Measurements from ENCODE around the gene PTGER3. TPM values are rescaled to one million over a fixed set of nuclear protein-coding genes. Genes with fewer than 3 reads are reported as not detected.

PTGER3 gene
- total RNA-seq, 1 donor from 2014 or later, result 0.64 TPM

DNA sequence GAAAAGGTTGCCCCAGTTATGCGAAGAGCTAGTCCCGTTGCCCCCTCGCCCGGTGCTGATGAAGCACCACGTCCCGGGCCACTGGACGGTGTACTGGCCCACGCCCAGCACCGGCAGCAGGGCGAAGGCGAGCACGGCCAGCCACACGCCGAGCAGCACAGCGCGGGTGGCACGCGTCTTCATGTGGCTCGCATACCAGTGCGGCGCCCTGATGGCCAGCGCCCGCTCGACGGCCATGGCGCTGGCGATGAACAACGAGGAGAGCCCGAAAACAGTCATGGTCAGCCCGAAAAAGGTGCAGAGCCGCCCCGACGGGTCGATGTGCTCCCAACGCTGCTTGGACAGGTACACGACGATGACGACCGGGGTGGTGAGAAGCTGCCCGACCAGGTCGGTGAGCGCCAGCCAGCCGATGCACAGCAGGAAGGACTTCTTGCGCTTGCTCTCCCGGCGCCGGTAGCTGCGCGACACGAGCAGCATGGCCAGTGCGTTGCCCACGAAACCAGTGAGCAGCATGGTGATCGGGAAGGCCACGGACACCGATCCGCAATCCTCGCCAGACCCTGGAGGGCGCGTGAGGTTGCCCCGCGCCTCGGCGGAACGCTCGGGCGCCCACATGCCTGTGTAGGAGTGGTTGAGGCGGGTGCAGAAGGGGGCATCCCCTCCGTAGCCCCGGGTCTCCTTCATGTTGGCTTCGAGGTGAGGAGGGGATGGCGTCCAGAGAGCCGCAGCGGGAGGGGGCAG is 553 bp downstream of the PTGER3 start:
- DNase-seq (ENCODE audit: low read depth), result no peak

DNA sequence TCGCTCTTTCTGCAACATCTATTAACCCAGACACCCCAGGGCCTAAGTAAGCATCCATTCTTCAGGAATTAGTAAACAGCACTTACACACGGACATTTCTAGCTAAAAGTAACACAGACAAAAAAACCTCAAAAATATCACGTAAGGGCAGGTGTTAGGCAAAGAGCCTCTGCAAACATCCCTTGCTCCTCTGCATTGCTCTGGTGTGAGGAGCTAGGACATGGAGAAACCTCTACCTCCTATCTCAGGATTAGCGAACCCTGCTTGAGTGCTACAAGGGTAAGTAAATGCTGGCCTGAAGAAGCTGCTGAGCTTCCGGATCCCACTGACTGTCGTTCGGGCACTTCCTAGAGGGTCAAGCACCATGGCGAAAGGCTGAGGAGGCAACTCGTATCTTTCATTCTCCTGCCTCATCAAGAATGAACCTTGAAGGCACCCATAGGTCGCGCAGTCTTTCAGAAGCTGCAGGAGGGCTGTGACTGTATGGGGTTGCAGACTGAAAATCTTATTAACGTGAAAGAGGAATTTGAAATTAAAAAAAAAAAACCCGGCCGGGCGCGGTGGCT is 2.1 kb downstream of the PTGER3 start:
- Mint-ChIP-seq H3K27me3 (ENCODE audit: low read depth, unreplicated experiment) (peaks cover 25% of the 10 kb centered on the region), H3K4me3 (ENCODE audit: unreplicated experiment) (no peak overlapping the region)

More for the DNA sequence above, 553 bp downstream of the PTGER3 start:
- no peak for FAIRE-seq
- H3K4me3 ChIP-seq (ENCODE audit: insufficient read depth, low read depth, low read length), result peak overlapping the region; percentile 35
- H3K4me1 Mint-ChIP-seq (ENCODE audit: low read depth, unreplicated experiment), result peaks cover 3% of the 10 kb centered on the region
- TF ChIP-seq, protein P1, sequence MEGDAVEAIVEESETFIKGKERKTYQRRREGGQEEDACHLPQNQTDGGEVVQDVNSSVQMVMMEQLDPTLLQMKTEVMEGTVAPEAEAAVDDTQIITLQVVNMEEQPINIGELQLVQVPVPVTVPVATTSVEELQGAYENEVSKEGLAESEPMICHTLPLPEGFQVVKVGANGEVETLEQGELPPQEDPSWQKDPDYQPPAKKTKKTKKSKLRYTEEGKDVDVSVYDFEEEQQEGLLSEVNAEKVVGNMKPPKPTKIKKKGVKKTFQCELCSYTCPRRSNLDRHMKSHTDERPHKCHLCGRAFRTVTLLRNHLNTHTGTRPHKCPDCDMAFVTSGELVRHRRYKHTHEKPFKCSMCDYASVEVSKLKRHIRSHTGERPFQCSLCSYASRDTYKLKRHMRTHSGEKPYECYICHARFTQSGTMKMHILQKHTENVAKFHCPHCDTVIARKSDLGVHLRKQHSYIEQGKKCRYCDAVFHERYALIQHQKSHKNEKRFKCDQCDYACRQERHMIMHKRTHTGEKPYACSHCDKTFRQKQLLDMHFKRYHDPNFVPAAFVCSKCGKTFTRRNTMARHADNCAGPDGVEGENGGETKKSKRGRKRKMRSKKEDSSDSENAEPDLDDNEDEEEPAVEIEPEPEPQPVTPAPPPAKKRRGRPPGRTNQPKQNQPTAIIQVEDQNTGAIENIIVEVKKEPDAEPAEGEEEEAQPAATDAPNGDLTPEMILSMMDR (IDR thresholded peaks at IDR 0.05; ENCODE audit: insufficient read depth, low read depth, low read length), result no peak
- TF ChIP-seq EZH2 (IDR thresholded peaks at IDR 0.05; ENCODE audit: insufficient read depth, low read length), result peak; percentile 96
- H3K9me3 Mint-ChIP-seq (ENCODE audit: unreplicated experiment), result no peaks in the 10 kb centered on the region
- H3K9ac ChIP-seq (ENCODE audit: low read length), result no peak overlapping the region
- H3K4me3 Mint-ChIP-seq (ENCODE audit: unreplicated experiment), result peak overlapping the region; percentile 72
- H3K79me2 ChIP-seq (ENCODE audit: insufficient read depth, low read length), result no peaks in the 10 kb centered on the region
- H3K36me3 ChIP-seq (ENCODE audit: insufficient read depth, low read length), result no peaks in the 10 kb centered on the region
- peak overlapping the region; percentile 82 for H2AFZ ChIP-seq (ENCODE audit: low read depth, low read length)
- peak overlapping the region; percentile 81 for H3K4me2 ChIP-seq (ENCODE audit: low read length)
- peaks cover 45% of the 10 kb centered on the region for H3K27me3 ChIP-seq (ENCODE audit: insufficient read depth, low read length)
- no peaks in the 10 kb centered on the region for H4K20me1 ChIP-seq (ENCODE audit: insufficient read depth, low read length)
- no peaks in the 10 kb centered on the region for H3K36me3 Mint-ChIP-seq (ENCODE audit: low read depth, unreplicated experiment)
- H3K9me3 ChIP-seq (ENCODE audit: insufficient read depth, low read depth, low read length), result no peaks in the 10 kb centered on the region
- H3K27me3 Mint-ChIP-seq (ENCODE audit: low read depth, unreplicated experiment), result peaks cover 25% of the 10 kb centered on the region
- H3K27ac Mint-ChIP-seq (ENCODE audit: unreplicated experiment), result no peak overlapping the region
- H3K27ac ChIP-seq (ENCODE audit: low read depth, low read length), result no peak overlapping the region
- H3K4me1 ChIP-seq (ENCODE audit: insufficient read depth, low read length), result peaks cover 12% of the 10 kb centered on the region

More for the DNA sequence above, 2.1 kb downstream of the PTGER3 start:
- Histone ChIP-seq H3K36me3 (ENCODE audit: insufficient read depth, low read length) (no peaks in the 10 kb centered on the region), H3K4me3 (ENCODE audit: insufficient read depth, low read depth, low read length) (no peak overlapping the region), H2AFZ (ENCODE audit: low read depth, low read length) (no peak overlapping the region), H4K20me1 (ENCODE audit: insufficient read depth, low read length) (no peaks in the 10 kb centered on the region), H3K4me1 (ENCODE audit: insufficient read depth, low read length) (peaks cover 12% of the 10 kb centered on the region), H3K27ac (ENCODE audit: low read depth, low read length) (no peak overlapping the region), H3K9ac (ENCODE audit: low read length) (no peak overlapping the region), H3K27me3 (ENCODE audit: insufficient read depth, low read length) (peaks cover 45% of the 10 kb centered on the region), H3K79me2 (ENCODE audit: insufficient read depth, low read length) (no peaks in the 10 kb centered on the region), H3K4me2 (ENCODE audit: low read length) (no peak overlapping the region), H3K9me3 (ENCODE audit: insufficient read depth, low read depth, low read length) (no peaks in the 10 kb centered on the region)
- TF ChIP-seq, protein P1 (IDR thresholded peaks at IDR 0.05; ENCODE audit: insufficient read depth, low read depth, low read length), result no peak
- no peaks in the 10 kb centered on the region for H3K9me3 Mint-ChIP-seq (ENCODE audit: unreplicated experiment)
- DNase-seq (ENCODE audit: low read depth), result no peak
- peaks cover 15% of the 10 kb centered on the region for H3K4me1 Mint-ChIP-seq (ENCODE audit: low read depth, unreplicated experiment)
- H3K36me3 Mint-ChIP-seq (ENCODE audit: low read depth, unreplicated experiment), result no peaks in the 10 kb centered on the region
- FAIRE-seq, result no peak
- H3K27ac Mint-ChIP-seq (ENCODE audit: unreplicated experiment), result no peak overlapping the region
